ENCODE results near the gene TECPR2.

DNA sequence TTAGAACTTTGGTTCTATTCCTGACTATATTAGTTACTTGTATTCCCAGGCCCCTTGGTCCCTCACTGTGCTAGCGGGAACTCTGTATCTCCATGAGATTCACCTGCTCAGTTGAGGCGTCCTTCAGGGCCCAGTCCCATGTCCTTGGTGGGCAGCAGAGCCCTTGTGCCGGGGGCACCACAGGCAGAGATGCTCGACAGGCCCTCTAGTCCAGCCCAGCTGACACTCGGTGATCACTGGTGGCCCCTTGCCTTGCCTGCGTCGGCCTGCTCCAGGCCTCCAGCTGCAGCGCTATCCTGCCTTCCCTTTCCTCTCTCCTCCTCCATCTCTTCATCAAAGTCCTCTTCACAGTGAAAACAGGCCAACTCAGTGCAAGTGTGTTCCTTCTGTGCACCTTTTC is 76.8 kb downstream of the TECPR2 start:
- TF ChIP-seq CTCF (IDR thresholded peaks at IDR 0.05 in 8 of 11, conservative IDR thresholded peaks at IDR 0.05 in 3 of 11) (no peak), POLR2AphosphoS5 (IDR thresholded peaks at IDR 0.05) (no peak)

Data from spleen (tissue), 7 donors.